ENCODE data around the gene KLRC2. TPM values are rescaled to one million over a fixed set of nuclear protein-coding genes. Genes with fewer than 3 reads are reported as not detected.
"Not testable (repeated sequence)": the region's sequence is repeated elsewhere in the genome, so short reads cannot be mapped to it uniquely, and the experiment has no call there.

KLRC2 gene
- polyA plus RNA-seq, 1 donor = not detected

- no peak for DNase-seq
These were observed 30.5 kb downstream of the KLRC2 start for GRCh38 chr12:10405294-10405693.

- no peak for DNase-seq
These were observed 31.0 kb downstream of the KLRC2 start for GRCh38 chr12:10404798-10405197.

- DNase-seq = no peak
These were observed 35.0 kb downstream of the KLRC2 start for GRCh38 chr12:10400829-10401228.

- no peak for DNase-seq
These were observed 37.6 kb downstream of the KLRC2 start for GRCh38 chr12:10398168-10398567.

- DNase-seq = no peak
These were observed 38.5 kb downstream of the KLRC2 start for GRCh38 chr12:10397296-10397695.

GRCh38 chr12:10396176-10396575 is 39.6 kb downstream of the KLRC2 start:
- not testable (repeated sequence) for DNase-seq

GRCh38 chr12:10395390-10395998 is 40.3 kb downstream of the KLRC2 start:
- DNase-seq = no peak

GRCh38 chr12:10394531-10395152 is 41.2 kb downstream of the KLRC2 start:
- not testable (repeated sequence) for DNase-seq

- no peak for DNase-seq
These were observed 42.5 kb downstream of the KLRC2 start for GRCh38 chr12:10393291-10393690.

- DNase-seq = no peak
These were observed 43.3 kb downstream of the KLRC2 start for GRCh38 chr12:10392394-10392930.

GRCh38 chr12:10390991-10391390 is 44.8 kb downstream of the KLRC2 start:
- not testable (repeated sequence) for DNase-seq

GRCh38 chr12:10389904-10390303 is 45.9 kb downstream of the KLRC2 start, which contains the start of gene KLRK1:
KLRK1 (minus strand) TSS chr12:10390041; CDS start chr12:10388810, 1,231 bp downstream.
- DNase-seq = no peak

GRCh38 chr12:10388624-10389413 is 47.0 kb downstream of the KLRC2 start:
- no peak for DNase-seq

GRCh38 chr12:10387498-10387897 is 48.3 kb downstream of the KLRC2 start:
- DNase-seq = not testable (repeated sequence)

- no peak for DNase-seq
These were observed 49.0 kb downstream of the KLRC2 start for GRCh38 chr12:10386857-10387256.

- no peak for DNase-seq
These were observed 50.6 kb downstream of the KLRC2 start for GRCh38 chr12:10385166-10385613.

- DNase-seq = no peak
These were observed 51.6 kb downstream of the KLRC2 start for GRCh38 chr12:10384191-10384590.

- no peak for DNase-seq
These were observed 53.7 kb downstream of the KLRC2 start for GRCh38 chr12:10381928-10382628.
